Hippocampal formation (tissue), 2 donors: ENCODE results near the gene DNM3.

ENCODE experiments used
- DNase-seq, 2 donors: peaks; one replicate each; lab custom pipeline; 2025; lab: John Stamatoyannopoulos, UW

DNM3 gene

DNA sequence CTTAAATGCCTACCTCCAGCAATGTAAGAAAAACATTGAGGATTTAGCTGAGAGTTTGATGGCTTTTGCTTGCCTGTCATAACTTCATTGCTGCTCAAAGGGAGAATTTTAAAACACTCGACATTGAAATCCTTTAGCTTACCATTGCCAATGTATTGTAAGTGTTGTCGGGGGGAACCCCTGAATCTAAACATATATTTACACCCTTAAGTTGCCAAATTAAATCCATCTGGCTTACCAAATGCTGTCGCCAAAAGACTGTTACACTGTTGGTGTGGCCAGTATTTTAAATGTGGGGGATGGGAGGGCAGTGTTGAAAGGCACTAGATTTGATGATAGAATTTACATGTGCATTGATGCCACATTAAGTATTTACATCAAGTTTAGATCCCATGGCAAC lies 554.3 kb downstream of the DNM3 start:
- no peak for DNase-seq

DNA sequence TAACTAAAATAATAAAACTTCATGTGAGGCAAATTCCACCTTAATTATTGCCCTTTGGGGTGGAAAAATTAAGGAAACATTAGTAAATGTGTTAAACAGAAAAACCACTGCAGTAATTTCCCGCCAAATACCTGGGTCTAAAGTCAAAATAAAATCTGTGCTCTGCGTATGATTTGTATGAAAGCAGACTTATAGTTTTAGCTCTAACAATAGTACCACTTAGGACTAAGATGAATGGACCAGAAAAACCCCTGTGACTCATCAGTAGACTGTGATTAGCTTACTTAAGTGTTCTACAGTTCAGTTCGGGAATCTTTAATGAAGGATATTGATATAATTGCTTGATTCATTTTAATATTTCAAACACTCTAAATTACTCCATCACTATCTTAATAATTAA lies 555.9 kb downstream of the DNM3 start:
- DNase-seq, result no peak

DNA sequence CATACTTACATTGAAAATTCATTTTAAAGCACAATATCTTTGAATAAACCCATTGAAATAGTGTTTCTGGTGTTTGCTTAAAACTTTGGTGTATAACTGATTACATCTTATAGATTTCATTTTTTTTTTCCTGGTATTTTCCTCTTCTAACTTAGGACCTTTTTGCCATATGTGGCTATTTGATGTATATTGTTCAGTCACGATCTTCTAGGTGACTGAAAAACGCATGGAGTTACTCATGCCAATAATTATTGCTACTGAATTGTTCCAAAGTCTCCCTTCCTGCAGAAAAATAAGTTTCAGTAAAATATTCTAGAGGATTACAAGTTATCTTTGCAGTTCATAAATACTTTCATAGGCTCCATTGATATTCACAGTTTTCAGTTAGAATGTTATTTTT lies 556.3 kb downstream of the DNM3 start:
- DNase-seq, result no peak

DNA sequence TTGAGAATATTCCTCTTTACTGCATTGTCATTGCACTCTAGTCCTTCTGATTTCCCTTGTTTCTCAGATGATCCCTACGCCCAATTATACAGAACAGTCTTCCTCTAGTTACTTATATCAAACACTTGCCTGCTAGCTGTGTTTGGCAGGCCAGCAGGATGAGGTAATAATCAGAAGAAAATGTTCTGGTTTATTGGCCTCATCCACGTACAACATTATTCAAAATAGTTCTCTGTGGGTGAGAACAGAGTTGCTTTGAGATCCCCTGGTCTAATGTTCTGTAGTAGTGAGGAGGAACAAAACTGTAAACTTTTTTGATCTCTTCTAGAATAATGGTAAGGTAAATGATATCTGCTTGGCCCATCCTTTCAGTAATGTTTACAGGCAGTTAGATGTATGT lies 556.9 kb downstream of the DNM3 start:
- DNase-seq, result no peak

DNA sequence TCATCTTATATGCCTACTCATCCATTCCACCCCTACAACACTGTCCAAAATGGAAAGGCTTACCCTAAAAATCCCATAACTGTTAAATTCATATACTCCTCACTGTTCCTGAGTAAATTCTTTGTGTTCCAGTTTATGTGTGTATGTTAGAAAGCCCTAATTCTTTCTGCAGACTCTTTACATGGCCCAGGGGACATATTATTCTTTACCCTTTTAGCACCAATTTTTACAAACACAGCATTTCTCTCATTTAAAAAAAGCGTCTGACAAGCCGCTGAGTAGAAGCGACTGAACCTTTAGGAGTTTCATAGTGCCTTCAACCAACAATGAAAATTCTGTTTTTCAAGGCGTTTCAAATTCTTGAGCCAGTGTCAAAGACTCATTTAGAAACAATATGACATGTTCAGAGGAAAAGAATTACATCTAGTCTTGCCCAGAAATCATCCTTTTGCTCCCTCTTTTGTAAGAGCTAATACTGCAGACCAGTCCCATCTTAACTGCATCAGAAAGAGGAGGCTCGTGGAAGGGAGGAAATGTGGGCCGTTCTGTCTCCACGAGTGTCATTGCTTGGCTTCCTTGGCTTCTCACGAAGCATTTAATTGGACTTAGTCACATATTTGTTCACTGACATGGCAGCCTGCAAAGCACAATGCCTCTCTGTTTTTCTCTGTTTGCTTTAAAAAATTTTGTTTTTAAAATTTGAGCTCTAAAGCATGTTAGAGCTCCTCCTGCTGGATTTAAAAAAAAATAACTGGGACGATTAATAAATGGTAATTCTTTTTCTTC lies 557.9 kb downstream of the DNM3 start:
- DNase-seq, result peak; percentile 59 to 93

DNA sequence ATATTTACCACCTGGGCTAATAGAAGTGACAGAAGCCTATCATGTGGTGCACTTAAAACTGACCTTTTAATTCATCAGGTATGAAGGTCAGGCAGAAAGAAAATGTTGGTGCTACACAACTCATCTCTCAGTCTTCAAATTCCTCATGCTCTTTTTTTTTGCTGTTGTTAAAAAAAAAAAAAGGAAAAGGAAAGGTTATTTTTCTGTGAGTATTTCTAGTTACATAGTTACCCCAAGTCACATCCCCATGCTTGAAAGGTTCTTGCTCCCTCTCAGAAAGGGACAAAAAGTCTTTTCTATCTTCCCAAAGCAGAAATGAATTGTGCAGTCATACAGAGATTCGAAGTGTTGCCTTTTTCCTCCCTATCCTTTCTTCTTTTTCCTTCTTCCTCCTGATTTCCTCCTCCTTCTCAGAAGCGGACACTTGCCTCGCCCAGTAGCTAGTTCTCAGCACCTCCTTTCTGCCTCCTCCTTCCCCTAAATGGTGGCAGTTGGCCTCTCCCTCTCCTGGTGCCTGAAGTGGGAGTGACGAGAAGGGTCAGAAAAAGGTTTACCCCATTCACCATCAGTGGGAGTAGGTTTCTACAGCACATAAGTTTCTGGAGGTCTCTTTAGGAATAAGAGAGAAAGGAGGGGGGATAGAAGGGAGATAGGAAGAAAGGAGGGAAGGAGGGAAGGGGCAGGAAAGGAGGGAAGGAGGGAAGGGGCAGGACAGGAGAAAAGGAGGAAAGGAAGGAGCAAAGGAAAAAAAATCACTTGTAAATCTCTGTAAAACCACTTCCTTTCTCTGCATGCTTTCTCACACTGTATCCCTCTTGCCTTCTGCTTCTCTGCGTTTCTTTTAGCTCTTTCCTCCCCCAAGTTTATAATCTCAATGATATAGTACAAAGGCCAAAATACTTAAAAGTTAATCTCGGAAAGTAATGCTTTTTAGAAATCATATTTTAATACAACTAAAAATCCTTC lies 558.7 kb downstream of the DNM3 start:
- no peak for DNase-seq

DNA sequence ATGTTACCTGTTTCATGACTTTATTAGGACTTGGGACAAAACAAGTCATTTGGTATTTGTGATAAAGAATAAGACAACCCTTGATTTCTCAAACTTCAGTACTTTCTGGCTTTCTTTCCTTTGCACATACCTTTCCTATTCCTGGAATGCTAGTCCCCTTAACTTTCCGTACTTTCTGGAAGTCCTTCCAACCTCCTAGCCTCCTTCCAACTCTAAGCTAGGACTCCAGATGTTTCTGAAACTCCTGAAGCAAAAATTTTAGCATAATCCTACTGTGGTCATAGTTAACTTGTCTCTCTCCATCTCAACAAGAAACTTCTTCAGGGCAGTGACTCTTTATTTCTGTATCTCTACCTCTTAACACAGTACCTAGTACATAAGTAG lies 559.4 kb downstream of the DNM3 start:
- no peak for DNase-seq

DNA sequence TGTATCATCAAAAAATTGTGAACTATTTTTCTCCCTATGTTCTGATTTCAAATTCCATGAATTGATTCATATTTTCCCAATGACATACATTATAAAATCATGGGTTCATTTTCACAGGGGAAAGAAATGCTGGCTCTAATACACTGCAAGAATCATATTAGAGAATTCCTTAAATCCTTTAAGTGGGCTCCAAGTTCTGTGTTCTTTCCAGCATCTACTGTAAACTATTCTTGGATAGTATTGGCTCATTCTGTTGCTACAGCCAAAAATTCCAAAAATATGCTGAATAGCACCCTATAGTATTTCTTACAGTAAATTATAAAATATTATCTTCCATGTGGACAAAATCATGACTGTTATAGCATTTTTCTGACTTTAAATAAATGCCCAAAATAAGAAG lies 560.2 kb downstream of the DNM3 start:
- DNase-seq, result no peak

DNA sequence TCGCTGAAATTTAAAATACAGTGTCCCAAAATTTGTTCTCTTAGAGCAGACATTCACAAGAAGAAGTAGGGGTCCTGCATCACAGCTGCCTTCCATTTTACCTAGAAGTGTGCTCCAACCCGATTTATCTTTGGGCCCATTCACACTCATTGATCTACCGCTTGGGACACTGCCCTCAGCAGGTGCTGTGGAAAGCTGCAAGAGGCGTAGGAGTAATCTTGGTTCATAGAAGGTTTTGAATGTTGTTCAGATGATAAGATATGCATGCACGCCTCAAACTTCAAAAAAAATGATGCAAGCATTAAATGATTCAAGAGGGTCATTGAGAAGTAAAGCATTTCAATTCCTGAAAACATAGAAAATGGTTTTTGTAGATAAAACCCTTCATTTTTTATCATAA lies 560.6 kb downstream of the DNM3 start:
- no peak for DNase-seq

DNA sequence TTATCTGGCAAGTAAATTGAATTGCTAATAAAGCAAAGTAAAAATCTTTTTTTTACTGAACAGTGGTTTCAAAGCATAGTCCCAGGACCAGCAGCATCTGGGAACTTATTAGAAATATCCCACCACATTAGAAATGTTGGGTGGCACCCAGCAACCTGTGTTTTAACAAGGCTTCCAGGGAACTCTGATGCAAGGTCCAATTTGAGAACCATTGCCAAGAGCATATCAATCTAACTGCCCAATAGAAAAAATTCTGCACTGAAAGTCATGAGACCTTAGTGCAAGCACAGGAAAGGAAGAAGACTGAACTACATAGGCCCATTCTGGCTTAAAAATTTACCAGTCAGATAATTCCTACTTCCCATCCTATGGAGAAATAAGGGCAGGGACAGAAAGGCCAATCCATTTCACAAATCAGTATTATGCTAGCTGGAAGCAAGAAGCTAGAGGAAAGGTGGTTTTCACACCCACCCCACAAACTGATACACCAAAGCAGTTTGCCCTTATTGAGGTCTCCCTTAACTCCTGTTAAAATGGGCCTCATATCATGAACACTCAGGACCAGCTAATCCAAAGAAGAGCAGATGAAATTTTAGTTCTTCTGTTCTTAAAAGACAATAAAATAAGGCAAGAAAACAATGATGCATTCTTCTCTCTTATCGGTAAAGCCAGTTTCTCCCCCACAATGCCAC lies 561.7 kb downstream of the DNM3 start:
- DNase-seq, result no peak

DNA sequence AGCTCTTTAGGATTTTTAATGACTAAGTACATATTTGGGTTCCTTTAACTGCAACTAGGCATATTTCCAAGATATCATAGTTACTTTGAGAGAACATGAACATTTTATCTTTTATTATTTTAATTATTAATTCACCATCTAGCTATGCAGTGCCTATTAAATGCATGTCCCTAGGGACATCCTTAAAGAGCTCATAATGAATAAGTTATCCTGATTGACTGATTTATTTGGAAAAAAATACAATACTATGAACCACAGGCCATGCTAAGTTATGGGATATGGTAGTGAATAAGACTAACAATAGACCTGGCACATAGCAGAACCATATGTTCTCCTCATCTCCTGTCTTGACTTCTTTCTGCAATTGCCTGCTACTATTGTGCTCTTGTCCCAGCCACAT lies 562.8 kb downstream of the DNM3 start:
- DNase-seq, result no peak

DNA sequence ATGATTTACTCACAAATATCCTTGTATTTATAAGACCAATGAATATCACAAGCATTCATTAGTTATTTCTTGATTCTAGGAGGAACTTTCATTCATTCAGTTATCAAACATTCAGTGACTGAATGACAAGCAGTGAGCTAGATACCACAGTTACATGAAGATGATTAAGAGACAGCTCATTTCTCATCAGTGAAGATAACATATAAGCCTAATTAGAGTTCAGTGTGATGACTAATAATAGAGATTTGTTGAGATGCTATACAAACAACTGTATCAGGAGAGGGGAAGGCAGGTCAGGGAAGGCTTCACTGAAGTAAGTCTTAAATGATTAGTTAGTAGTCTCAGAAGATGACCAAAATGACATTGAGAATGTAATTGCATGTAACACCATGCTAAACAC lies 564.6 kb downstream of the DNM3 start:
- DNase-seq, result no peak

DNA sequence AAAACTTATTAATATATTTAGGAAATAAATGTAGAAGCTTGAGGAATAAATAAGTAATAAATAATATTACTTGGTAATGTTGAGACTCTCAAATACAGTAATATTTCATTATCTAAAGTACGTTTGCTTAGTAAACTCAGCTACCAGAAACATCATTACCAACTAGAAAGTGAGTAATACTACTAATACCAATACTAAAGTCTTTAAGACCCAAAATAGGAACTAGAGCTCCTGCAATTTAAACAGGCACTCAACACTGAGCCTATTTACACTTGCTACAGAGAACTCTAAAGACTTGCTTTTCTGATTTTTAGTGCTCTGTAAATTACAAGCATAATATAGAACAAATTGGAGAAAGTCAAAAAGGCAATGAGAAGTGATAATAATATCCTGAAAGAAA lies 565.7 kb downstream of the DNM3 start:
- DNase-seq, result no peak

DNA sequence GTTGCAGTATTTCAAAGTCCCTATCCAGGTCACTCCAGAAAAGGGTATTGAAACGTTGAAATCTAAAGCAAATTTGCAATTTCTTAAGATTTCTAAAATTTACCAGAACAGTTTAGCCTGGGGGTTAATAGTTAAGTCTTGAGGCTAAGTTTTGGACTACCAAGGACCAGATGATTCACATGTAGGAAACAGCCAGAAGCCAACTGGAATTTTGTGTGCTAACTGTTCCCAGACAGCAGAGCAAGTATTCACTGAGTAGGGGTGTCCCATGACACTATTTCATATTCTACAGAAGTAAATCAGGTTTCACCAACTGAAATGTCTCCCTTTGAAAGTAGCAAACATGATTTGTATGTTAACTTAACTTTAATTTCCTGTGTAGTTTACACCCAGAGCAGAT lies 567.7 kb downstream of the DNM3 start:
- DNase-seq, result no peak

DNA sequence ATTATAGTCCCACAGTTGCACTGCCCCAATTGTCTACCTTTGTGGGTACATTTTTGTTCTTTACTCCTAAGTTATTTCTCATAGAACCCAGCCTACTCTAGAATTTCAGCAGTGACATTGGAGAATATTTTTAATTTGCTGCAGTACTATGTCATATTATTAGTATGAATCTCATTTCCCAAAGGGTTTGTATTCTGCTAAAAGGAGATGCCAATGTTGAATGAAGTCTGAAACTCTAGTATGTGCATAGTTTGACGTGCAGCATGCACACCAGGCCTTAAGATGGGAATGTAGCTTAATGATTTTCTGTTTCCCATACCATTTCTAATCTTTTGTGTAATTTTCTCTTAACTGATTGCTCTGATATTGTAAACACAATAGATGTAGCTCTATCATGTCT lies 568.7 kb downstream of the DNM3 start:
- no peak for DNase-seq

DNA sequence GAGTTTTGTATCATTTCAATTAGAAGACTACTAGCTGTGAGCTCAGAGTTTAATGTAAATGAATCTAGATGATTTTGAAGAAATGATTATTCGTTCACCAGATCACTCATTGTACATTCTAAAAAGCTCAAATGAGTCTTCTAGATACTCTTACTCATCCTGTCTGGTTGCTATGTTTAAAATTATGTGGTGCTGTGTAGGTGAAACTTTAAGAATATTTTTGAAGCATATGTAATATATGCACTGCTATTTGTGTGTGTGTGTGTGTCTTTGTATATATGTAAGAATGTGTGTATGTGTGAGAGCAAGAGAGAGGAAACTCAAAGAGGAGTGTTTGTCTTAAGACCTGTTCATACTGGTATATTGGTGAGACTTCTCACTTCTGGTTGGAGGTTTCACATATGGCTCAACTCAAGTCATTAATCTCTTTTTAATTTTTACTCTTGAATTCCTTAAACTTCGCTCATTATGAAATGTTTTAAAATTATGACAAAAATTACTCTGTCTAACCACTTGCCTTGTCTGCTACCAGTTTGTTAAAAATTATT lies 570.6 kb downstream of the DNM3 start:
- no peak for DNase-seq

DNA sequence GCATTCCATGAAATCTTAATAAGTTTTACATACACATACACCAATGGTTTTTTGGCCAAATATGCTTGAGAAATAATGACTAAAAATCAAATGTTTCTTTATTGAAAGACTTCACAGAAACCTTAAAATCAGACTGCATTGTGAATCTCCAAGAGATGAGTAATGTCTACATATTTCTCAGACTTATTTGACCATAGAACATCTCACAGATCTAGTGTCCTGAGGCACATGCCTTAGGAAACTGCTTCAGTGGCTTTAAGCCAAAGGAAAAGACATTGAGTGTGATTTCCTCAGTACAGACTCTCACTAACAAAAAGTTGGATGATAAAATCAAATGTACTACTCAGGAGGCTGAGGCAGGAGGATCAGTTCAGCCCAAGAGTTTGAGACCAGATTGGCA lies 573.0 kb downstream of the DNM3 start:
- DNase-seq, result no peak

DNA sequence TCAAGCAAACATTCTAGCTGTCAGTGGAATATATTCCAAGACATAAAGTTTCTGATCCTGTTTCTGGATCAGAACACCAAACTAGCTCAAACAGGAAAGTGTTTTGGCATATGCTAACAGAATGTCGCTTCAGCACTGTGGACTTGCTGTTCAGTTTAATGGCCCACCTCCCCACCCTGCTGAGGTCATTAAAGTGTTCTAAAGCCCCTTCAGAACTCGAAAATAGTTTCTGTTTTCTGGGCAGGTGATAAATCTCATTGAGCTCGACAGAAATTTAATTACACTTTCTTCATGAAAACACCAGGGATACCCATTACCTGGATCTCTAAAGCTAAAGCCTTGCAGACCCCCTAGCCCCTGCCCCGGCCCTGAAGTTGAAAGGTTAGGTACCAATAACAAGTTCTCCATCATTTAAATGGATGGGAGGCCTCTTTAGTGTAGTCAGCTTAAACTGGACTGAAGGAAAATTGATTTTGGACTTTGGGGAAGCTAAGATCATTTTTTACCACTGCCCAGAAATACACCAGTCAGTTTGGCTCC lies 575.3 kb downstream of the DNM3 start:
- no peak for DNase-seq

DNA sequence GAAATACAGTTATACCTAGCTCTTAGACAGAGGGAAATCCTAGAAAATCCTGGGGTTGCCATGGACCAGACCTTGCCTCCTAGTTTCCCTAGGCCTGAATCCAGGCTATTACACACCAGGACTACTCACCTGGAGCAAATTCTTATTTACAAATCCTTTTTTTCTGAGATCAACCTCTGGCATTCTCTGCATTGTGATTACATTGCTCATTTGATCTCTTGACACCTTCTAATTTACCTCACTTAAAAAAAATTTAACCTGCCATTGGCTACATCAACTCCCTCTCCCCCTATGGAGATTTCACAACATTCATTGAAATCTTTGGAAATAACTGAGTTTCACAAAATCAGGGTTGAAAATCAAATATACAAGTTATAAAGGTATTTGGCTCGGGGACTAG lies 576.3 kb downstream of the DNM3 start:
- DNase-seq, result no peak

DNA sequence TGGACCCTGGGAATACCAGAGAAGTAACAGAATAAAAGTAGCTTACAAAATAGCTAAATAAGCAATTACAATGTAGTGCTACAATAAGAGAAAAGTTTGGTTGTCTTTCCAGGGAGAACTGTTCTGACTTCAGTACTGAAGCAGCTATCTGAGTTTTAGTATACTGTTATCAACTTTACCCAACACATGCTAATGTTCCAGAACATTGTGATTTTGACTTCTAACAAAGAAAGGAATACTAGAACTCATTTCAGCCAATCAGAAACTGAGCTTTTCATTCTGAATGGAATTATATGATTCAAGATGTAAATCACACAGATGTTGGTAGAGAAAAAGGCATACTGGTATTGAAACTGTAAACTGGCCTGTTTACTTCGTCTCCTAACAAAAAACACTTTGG lies 579.1 kb downstream of the DNM3 start, which contains the start of gene C1orf105:
C1orf105 (plus strand) TSS at position 301 of the 400 bp plus-strand sequence. CDS start 201 bp downstream, outside the sequence.
- no peak for DNase-seq

DNA sequence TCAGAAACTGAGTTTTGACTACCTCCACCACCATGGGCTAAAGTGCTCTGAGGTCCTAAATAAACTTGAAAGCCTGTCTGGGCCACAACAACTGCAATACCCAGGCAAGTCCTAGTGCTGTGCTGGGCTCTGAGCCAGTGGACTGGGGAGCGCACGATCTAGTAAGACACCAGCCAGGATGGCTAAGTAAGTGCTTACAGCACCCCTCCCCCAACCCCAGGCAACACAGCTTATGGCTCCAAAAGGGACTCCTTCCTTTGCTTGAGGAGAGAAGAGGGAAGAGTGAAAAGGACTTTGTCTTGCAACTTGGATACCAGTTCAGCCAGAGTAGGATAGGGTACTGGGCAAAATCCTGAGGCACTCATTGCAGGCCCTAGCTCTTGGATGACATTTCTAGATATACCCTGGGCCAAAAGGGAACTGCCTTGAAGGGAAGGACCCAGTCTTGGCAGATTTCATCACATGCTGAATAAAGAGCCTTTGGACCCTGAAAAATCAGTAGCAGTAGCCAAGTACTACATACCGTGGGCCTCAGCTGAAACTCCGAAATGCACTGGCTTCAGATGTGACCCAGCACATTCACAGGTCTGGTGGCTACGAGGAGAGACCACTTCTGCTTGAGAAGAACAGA lies 580.8 kb downstream of the DNM3 start:
- peak; percentile 14 to 52 for DNase-seq
